HepG2 (cell line): Measurements from ENCODE around the gene LRIF1. TPM values are rescaled to one million over a fixed set of nuclear protein-coding genes. Genes with fewer than 3 reads are reported as not detected.
A peak's percentile ranks its signal among the peaks of the same experiment; 100 is the strongest.

Experiments
- MTF1 ChIP-seq: sonication (generic); formaldehyde crosslinking; IDR thresholded peaks from 2 replicates; pipeline ENCODE4 v1.5.0; 2020; ENCODE audit warnings: missing genetic modification reagents
- NAIF1 ChIP-seq: sonication (generic); formaldehyde crosslinking; IDR thresholded peaks from 2 replicates; pipeline ENCODE4 v1.5.0; 2020; ENCODE audit warnings: mild to moderate bottlenecking, missing genetic modification reagents, borderline replicate concordance
- NCOA2 ChIP-seq: sonication (generic); formaldehyde crosslinking; IDR thresholded peaks from 2 replicates; pipeline ENCODE4 v1.8.0; 2022; ENCODE audit warnings: inconsistent platforms
- PRDM4 ChIP-seq: sonication (generic); formaldehyde crosslinking; IDR thresholded peaks from 2 replicates; pipeline ENCODE4 v1.9.0; 2021; ENCODE audit warnings: missing genetic modification reagents, borderline replicate concordance
- PRMT3 ChIP-seq: sonication (generic); formaldehyde crosslinking; IDR thresholded peaks from 2 replicates; pipeline ENCODE4 v1.8.1; 2022; ENCODE audit warnings: low read depth, mild to moderate bottlenecking, moderate library complexity, missing genetic modification reagents, borderline replicate concordance
- RXRB ChIP-seq: IDR thresholded peaks from 2 replicates; pipeline ENCODE4 v1.6.1; 2016; ENCODE audit warnings: borderline replicate concordance, missing genetic modification reagents, missing compliant biosample characterization
- ZBED4 ChIP-seq: sonication (generic); formaldehyde crosslinking; IDR thresholded peaks from 2 replicates; pipeline ENCODE4 v1.4.0; 2020; ENCODE audit warnings: missing genetic modification reagents, borderline replicate concordance
- ZNF230 ChIP-seq: sonication (generic); formaldehyde crosslinking; IDR thresholded peaks from 2 replicates; pipeline ENCODE4 v1.4.0; 2020; ENCODE audit warnings: mild to moderate bottlenecking, missing genetic modification reagents
- ZNF382 ChIP-seq: sonication (generic); formaldehyde crosslinking; IDR thresholded peaks from 2 replicates; pipeline ENCODE4 v1.5.0; 2020; ENCODE audit warnings: missing genetic modification reagents, mild to moderate bottlenecking, borderline replicate concordance
- ZNF780A ChIP-seq: sonication (generic); formaldehyde crosslinking; IDR thresholded peaks from 2 replicates; pipeline ENCODE4 v1.8.0; 2022; ENCODE audit warnings: mild to moderate bottlenecking, missing genetic modification reagents, moderate library complexity
- ZNF879 ChIP-seq: sonication (generic); formaldehyde crosslinking; IDR thresholded peaks from 2 replicates; pipeline ENCODE4 v1.8.1; 2023; ENCODE audit warnings: missing genetic modification reagents
- ZZZ3 ChIP-seq: sonication (generic); formaldehyde crosslinking; IDR thresholded peaks from 2 replicates; pipeline ENCODE4 v1.4.0; 2020; ENCODE audit warnings: missing genetic modification reagents, mild to moderate bottlenecking, borderline replicate concordance
- polyA plus RNA-seq, 8 experiments: library from polyadenylated mRNA; depleted of rRNA in 3 of 8; stranded (reverse) in 7 of 8; unstranded in 1 of 8; fragments of >200 nt; fragmentation: Illumina TruSeq in 4 of 8; extraction: Trizol in 4 of 8; gene quantifications; 2 replicates each; pipeline versions ENCODE4 v1.2.1 to v1.2.3, GENCODE V29; 2011 to 2016; ENCODE audit warnings: low read depth in 4 of 8, missing spikeins in 1 of 8, mixed read lengths in 1 of 8; ENCODE audit not compliant: insufficient read depth in 1 of 8
- total RNA-seq, 5 experiments: library from RNA; depleted of rRNA; stranded (reverse); fragments of >200 nt; fragmentation: Illumina TruSeq; extraction: Trizol; gene quantifications; 2 replicates each; pipeline ENCODE4 v1.2.3, GENCODE V29; 2016; ENCODE audit warnings: low read depth in 1 of 5
- TF ChIP-seq, protein P1 (sequence below): sonication (generic); formaldehyde crosslinking; IDR thresholded peaks from 2 replicates; pipeline ENCODE4 v1.4.0; 2020; ENCODE audit warnings: low read depth, missing genetic modification reagents
- TF ChIP-seq, protein P2 (sequence below): sonication (generic); formaldehyde crosslinking; IDR thresholded peaks from 2 replicates; pipeline ENCODE4 v1.5.0; 2020; ENCODE audit warnings: mild to moderate bottlenecking, low read depth, missing genetic modification reagents, borderline replicate concordance
- TF ChIP-seq, protein P3 (sequence below): sonication (generic); formaldehyde crosslinking; IDR thresholded peaks from 2 replicates; pipeline ENCODE4 v1.8.1; 2023; ENCODE audit warnings: mild to moderate bottlenecking, moderate library complexity, missing genetic modification reagents

The LRIF1 gene
- total and polyA plus RNA-seq, 2 of the 13 experiments (the other 11 are each of a cell fraction or from before 2014, with no cell fraction given) = 18.4 to 42.4 TPM

GRCh38 chr1:110963691-110964454 lies at the start of gene LRIF1 (continued):
- no peak for TF ChIP-seq PRDM4 (CRISPR knock-in tag)
- TF ChIP-seq ZNF230 = no peak
- TF ChIP-seq, protein P1, sequence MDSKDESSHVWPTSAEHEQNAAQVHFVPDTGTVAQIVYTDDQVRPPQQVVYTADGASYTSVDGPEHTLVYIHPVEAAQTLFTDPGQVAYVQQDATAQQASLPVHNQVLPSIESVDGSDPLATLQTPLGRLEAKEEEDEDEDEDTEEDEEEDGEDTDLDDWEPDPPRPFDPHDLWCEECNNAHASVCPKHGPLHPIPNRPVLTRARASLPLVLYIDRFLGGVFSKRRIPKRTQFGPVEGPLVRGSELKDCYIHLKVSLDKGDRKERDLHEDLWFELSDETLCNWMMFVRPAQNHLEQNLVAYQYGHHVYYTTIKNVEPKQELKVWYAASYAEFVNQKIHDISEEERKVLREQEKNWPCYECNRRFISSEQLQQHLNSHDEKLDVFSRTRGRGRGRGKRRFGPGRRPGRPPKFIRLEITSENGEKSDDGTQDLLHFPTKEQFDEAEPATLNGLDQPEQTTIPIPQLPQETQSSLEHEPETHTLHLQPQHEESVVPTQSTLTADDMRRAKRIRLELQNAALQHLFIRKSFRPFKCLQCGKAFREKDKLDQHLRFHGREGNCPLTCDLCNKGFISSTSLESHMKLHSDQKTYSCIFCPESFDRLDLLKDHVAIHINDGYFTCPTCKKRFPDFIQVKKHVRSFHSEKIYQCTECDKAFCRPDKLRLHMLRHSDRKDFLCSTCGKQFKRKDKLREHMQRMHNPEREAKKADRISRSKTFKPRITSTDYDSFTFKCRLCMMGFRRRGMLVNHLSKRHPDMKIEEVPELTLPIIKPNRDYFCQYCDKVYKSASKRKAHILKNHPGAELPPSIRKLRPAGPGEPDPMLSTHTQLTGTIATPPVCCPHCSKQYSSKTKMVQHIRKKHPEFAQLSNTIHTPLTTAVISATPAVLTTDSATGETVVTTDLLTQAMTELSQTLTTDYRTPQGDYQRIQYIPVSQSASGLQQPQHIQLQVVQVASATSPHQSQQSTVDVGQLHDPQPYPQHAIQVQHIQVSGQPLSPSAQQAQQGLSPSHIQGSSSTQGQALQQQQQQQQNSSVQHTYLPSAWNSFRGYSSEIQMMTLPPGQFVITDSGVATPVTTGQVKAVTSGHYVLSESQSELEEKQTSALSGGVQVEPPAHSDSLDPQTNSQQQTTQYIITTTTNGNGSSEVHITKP = no peak
- TF ChIP-seq, protein P2, sequence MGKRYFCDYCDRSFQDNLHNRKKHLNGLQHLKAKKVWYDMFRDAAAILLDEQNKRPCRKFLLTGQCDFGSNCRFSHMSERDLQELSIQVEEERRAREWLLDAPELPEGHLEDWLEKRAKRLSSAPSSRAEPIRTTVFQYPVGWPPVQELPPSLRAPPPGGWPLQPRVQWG (CRISPR knock-in tag) = no peak
- no peak for TF ChIP-seq ZNF382
- TF ChIP-seq, protein P3, sequence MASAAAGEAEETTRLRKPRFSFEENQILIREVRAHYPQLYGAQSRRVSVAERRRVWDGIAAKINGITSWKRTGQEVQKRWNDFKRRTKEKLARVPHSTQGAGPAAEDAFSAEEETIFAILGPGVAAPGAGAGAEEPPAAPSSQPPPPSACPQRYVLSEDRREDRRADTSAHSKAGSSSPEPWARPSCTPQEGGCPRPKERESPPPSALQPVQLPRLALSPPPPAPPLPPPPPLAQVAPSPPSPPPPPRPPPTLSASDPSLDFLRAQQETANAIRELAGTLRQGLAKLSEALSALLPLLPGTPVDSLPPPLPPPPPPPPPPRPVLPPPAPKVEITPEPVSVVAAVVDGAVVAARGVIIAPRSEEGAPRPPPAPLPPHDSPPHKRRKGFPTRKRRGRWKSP (CRISPR knock-in tag) = no peak; the same call in none of the 2 replicates
- TF ChIP-seq NCOA2 (CRISPR knock-in tag) = peak; percentile 10; the same call in 1 of the 2 replicates
- peak; percentile 95 for TF ChIP-seq NAIF1 (CRISPR knock-in tag)
- TF ChIP-seq RXRB = peak; percentile 55; the same call in 1 of the 2 replicates
- TF ChIP-seq ZNF879 (CRISPR knock-in tag) = no peak
- no peak for TF ChIP-seq ZNF780A (CRISPR knock-in tag)
- TF ChIP-seq ZBED4 (CRISPR knock-in tag) = 0 out of 2 replicates have a peak, but pooled peaks have one; percentile 40
- TF ChIP-seq MTF1 = no peak
- TF ChIP-seq ZZZ3 (CRISPR knock-in tag) = no peak
- no peak for TF ChIP-seq PRMT3 (CRISPR knock-in tag)
